DND-41 (cell line): Measurements from ENCODE around the gene MYRIP.

ENCODE experiments used
- ATAC-seq: fragments of 200-7000 bp; cut with Tn5 transposase; 3 replicates; pipeline ENCODE4 v1.9.1; 2021; ENCODE audit warnings: low read depth; ENCODE audit not compliant: insufficient read depth
- DNase-seq: peaks from one replicate; pipeline ENCODE4 v3.0.0-alpha.2; 2020
- H2AFZ ChIP-seq: 2 replicates; pipeline ENCODE4 v1.6.0; 2012; ENCODE audit warnings: low read depth, low read length
- H3K27ac ChIP-seq: 2 replicates; pipeline ENCODE4 v1.5.1; 2012; ENCODE audit warnings: low read length, inconsistent platforms
- H3K27me3 ChIP-seq: fragments of 200-600 bp; sonication (generic); 2 replicates; pipeline ENCODE4 v1.6.0; 2012; ENCODE audit warnings: low read length, mild to moderate bottlenecking, inconsistent platforms; ENCODE audit not compliant: insufficient read depth, poor library complexity
- H3K36me3 ChIP-seq: 2 replicates; pipeline ENCODE4 v1.5.1; 2012; ENCODE audit warnings: low read length, inconsistent platforms; ENCODE audit not compliant: insufficient read depth
- H3K4me1 ChIP-seq: 2 replicates; pipeline ENCODE4 v1.5.1; 2012; ENCODE audit warnings: mild to moderate bottlenecking, low read length; ENCODE audit not compliant: insufficient read depth
- H3K4me2 ChIP-seq: 2 replicates; pipeline ENCODE4 v1.6.0; 2012; ENCODE audit warnings: mild to moderate bottlenecking, moderate library complexity, low read length, inconsistent platforms; ENCODE audit not compliant: insufficient read depth
- H3K4me3 ChIP-seq, 2 experiments: fragments of 200-600 bp in 1 of 2; shearing (Covaris generic) in 1 of 2; 2 replicates each; pipeline ENCODE4 v1.5.1; 2012 to 2016; ENCODE audit warnings: inconsistent platforms in 2 of 2, low read length in 2 of 2, mild to moderate bottlenecking in 2 of 2, low read depth in 1 of 2, moderate library complexity in 1 of 2
- H3K79me2 ChIP-seq: 2 replicates; pipeline ENCODE4 v1.6.0; 2012; ENCODE audit warnings: low read length, inconsistent platforms; ENCODE audit not compliant: insufficient read depth
- H3K9ac ChIP-seq: 2 replicates; pipeline ENCODE4 v1.6.0; 2012; ENCODE audit warnings: low read depth, mild to moderate bottlenecking, inconsistent platforms, low read length, moderate library complexity
- H3K9me3 ChIP-seq: 2 replicates; pipeline ENCODE4 v1.5.1; 2012; ENCODE audit warnings: low read length, moderate library complexity, mild to moderate bottlenecking, inconsistent platforms; ENCODE audit not compliant: insufficient read depth, severe bottlenecking
- H4K20me1 ChIP-seq: 2 replicates; pipeline ENCODE4 v1.6.0; 2012; ENCODE audit warnings: low read length; ENCODE audit not compliant: insufficient read depth
- EZH2 ChIP-seq: IDR thresholded peaks from 3 replicates; pipeline ENCODE4 v1.6.1; 2012; ENCODE audit warnings: borderline replicate concordance, low read depth, mild to moderate bottlenecking, moderate library complexity, low read length, inconsistent platforms; ENCODE audit not compliant: severe bottlenecking
- TF ChIP-seq, protein P1 (sequence below): IDR thresholded peaks from 2 replicates; pipeline ENCODE4 v1.5.1; 2012; ENCODE audit warnings: borderline replicate concordance, low read length, moderate library complexity, mild to moderate bottlenecking; ENCODE audit not compliant: poor library complexity, severe bottlenecking; ENCODE audit errors: extremely low read depth

MYRIP gene

DNA sequence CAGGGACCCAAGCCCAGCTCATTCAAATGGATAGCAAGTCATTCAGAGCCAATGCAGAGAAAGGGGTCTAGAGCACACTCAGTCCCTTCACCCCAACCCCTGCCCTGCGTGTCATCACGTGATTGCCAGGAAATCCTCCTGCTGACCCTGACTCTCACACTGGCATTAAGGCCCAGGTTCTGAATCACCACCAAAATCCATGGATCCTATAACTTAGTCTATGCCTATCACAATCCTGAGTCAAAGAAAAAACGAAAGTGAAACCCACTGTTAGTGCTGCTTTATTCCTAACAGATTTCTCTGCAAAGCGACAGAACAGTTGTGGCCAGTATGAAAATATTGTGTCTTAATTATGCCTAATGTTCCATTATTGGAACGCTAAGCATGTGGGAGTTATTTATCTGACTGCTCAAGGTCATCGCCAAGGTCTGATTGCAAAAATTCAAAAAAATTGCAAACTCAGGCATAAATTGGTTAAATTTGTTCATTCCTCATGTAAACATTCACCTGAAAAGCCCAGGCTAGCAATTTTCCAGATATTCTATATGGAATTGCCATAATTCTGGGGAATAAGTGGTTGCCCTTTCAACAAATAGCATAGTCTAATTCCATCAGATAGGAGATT, 391.4 kb downstream of the MYRIP start:
- no peaks in the 10 kb centered on the region for H3K9me3 ChIP-seq
- no peaks in the 10 kb centered on the region for H4K20me1 ChIP-seq
- no peak overlapping the region for H3K27ac ChIP-seq
- no peak overlapping the region for H3K4me3 ChIP-seq
- DNase-seq (no peak), ATAC-seq (peak; percentile 58; the same call in 2 of the 3 replicates)
- peaks cover 6% of the 10 kb centered on the region for H3K27me3 ChIP-seq
- no peak overlapping the region for H2AFZ ChIP-seq
- TF ChIP-seq, protein P1, sequence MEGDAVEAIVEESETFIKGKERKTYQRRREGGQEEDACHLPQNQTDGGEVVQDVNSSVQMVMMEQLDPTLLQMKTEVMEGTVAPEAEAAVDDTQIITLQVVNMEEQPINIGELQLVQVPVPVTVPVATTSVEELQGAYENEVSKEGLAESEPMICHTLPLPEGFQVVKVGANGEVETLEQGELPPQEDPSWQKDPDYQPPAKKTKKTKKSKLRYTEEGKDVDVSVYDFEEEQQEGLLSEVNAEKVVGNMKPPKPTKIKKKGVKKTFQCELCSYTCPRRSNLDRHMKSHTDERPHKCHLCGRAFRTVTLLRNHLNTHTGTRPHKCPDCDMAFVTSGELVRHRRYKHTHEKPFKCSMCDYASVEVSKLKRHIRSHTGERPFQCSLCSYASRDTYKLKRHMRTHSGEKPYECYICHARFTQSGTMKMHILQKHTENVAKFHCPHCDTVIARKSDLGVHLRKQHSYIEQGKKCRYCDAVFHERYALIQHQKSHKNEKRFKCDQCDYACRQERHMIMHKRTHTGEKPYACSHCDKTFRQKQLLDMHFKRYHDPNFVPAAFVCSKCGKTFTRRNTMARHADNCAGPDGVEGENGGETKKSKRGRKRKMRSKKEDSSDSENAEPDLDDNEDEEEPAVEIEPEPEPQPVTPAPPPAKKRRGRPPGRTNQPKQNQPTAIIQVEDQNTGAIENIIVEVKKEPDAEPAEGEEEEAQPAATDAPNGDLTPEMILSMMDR, result no peak
- TF ChIP-seq EZH2, result no peak
- H3K4me2 ChIP-seq, result peak overlapping the region; percentile 36; the same call in 1 of the 2 replicates
- H3K9ac ChIP-seq, result no peak overlapping the region
- no peaks in the 10 kb centered on the region for H3K79me2 ChIP-seq
- no peaks in the 10 kb centered on the region for H3K36me3 ChIP-seq
- H3K4me1 ChIP-seq, result peaks cover 5% of the 10 kb centered on the region; the same call in 1 of the 2 replicates

DNA sequence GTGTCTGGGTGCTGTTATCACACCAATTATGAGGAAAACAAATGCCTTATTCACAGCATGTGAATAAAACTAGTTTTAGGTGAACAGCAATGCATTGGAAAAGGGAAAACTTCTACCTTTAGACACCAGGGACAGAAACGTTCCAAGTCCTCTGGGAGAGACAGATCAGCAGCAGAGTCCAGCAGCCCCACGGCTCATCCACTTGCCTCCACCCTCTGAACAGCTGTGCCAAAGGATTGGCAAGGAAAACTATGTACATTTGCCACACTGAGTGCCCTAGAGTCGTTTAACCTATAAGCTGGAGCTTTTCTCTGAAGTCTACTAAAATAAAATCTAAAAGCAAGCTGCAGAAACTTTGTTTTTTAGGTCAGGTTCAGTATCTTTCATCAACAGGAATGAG, 392.4 kb downstream of the MYRIP start:
- Histone ChIP-seq H3K27me3 (peaks cover 4% of the 10 kb centered on the region), H2AFZ (no peak overlapping the region), H3K4me1 (peaks cover 5% of the 10 kb centered on the region; the same call in 1 of the 2 replicates), H3K9me3 (no peaks in the 10 kb centered on the region), H3K9ac (no peak overlapping the region), H4K20me1 (no peaks in the 10 kb centered on the region), H3K4me3 (no peak overlapping the region), H3K4me2 (no peak overlapping the region), H3K36me3 (no peaks in the 10 kb centered on the region), H3K79me2 (no peaks in the 10 kb centered on the region), H3K27ac (no peak overlapping the region)
- ATAC-seq (no peak), DNase-seq (no peak)
- no peak for TF ChIP-seq EZH2
- TF ChIP-seq, protein P1, result no peak

DNA sequence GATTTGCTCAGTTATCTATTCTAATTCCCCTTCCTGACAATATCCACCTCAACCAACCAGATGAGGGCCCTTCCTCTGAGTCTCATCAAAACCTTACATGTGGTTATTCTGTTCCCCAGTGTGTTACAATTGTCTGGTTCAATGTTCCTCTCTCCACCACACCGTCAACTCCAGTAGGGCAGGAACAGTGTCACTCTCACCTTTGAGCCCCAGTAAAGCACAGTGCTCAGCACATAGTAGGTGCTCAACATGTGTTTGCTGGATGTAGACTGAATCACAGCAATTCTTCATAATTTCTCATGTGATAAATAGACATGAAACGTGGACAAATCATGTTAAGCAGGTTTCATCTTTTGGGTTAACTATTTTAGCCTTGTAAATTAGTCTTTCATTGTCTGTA, 397.1 kb downstream of the MYRIP start:
- Histone ChIP-seq H3K79me2 (no peaks in the 10 kb centered on the region), H3K4me1 (no peaks in the 10 kb centered on the region), H3K9me3 (no peaks in the 10 kb centered on the region), H3K36me3 (no peaks in the 10 kb centered on the region), H2AFZ (no peak overlapping the region), H3K27ac (no peak overlapping the region), H4K20me1 (no peaks in the 10 kb centered on the region), H3K27me3 (no peaks in the 10 kb centered on the region), H3K9ac (no peak overlapping the region), H3K4me2 (no peak overlapping the region), H3K4me3 (no peak overlapping the region)
- DNase-seq, result no peak
- ATAC-seq, result no peak
- TF ChIP-seq EZH2, result no peak
- TF ChIP-seq, protein P1, result no peak
